ENCODE results near the gene MLLT11. TPM values are rescaled to one million over a fixed set of nuclear protein-coding genes. Genes with fewer than 3 reads are reported as not detected.
"Not testable (repeated sequence)": the region's sequence is repeated elsewhere in the genome, so short reads cannot be mapped to it uniquely, and the experiment has no call there.

Gene MLLT11
- total RNA-seq, 3 donors from 2014 or later (not counting 1 experiment from before 2014, with no cell fraction given), result 11.2 to 18.6 (median 17.6) TPM

GRCh38 chr1:151070474-151071276 lies 10.5 kb downstream of the MLLT11 start, which contains the start of gene GABPB2:
GABPB2 (plus strand) TSS chr1:151070761; CDS start chr1:151088190, 17,429 bp downstream.
- Histone ChIP-seq H3K4me3 (ENCODE audit: low read length) (peak within 1 kb of the TSS; percentile 81), H3K4me1 (ENCODE audit: control insufficient read depth, insufficient read depth, low read length) (peaks cover 16% of the 10 kb centered on the region), H3K27ac (ENCODE audit: low read length) (peak within 1 kb of the TSS; percentile 96), H3K27me3 (ENCODE audit: control insufficient read depth, insufficient read depth, low read length) (no peaks in the 10 kb centered on the region), H3K36me3 (ENCODE audit: control insufficient read depth, insufficient read depth, low read length) (no peaks in the 10 kb centered on the region), H3K9me3 (ENCODE audit: control insufficient read depth, insufficient read depth, low read length) (no peaks in the 10 kb centered on the region)
- H3K36me3 Mint-ChIP-seq, result no peaks in the 10 kb centered on the region
- DNase-seq (peak; percentile 86 to 95), ATAC-seq (peak; percentile 84 to 97 (median 87))
- intact Hi-C loops (cut with micrococcal nuclease), result loop anchor here (1.0 kb wide), 2 partner anchors 11 to 46 kb away; partner anchors contain the start of gene CDC42SE1
- peak within 1 kb of the TSS; percentile 98 for H3K4me3 Mint-ChIP-seq
- no peaks in the 10 kb centered on the region for H3K27me3 Mint-ChIP-seq (ENCODE audit: low read depth in 2 of 2)
- H3K27ac Mint-ChIP-seq, result peak within 1 kb of the TSS; percentile 99 to 100
- peaks cover 11 to 18% of the 10 kb centered on the region in 2 donors for H3K4me1 Mint-ChIP-seq
- WGBS (ENCODE audit: insufficient coverage), result under 1% methylated on average over 50 of the region's 50 CpGs
- TF ChIP-seq CTCF (IDR thresholded peaks at IDR 0.05), result peak; percentile 88
- no peaks in the 10 kb centered on the region for H3K9me3 Mint-ChIP-seq

GRCh38 chr1:151072224-151072623 lies 12.0 kb downstream of the MLLT11 start:
- DNase-seq (no peak), ATAC-seq (no peak)
- 93% methylated on average over 13 of the region's 13 CpGs for WGBS (ENCODE audit: insufficient coverage)
- H3K4me1 Mint-ChIP-seq, result peaks cover 11 to 18% of the 10 kb centered on the region in 2 donors
- no peak overlapping the region for H3K4me3 ChIP-seq (ENCODE audit: low read length)
- TF ChIP-seq CTCF (IDR thresholded peaks at IDR 0.05), result no peak
- no peaks in the 10 kb centered on the region for H3K36me3 ChIP-seq (ENCODE audit: control insufficient read depth, insufficient read depth, low read length)
- H3K27ac ChIP-seq (ENCODE audit: low read length), result no peak overlapping the region
- H3K4me3 Mint-ChIP-seq, result peak overlapping the region; percentile 98
- no peaks in the 10 kb centered on the region for H3K36me3 Mint-ChIP-seq
- intact Hi-C loops (cut with micrococcal nuclease), result no loop called here
- peaks cover 16% of the 10 kb centered on the region for H3K4me1 ChIP-seq (ENCODE audit: control insufficient read depth, insufficient read depth, low read length)
- H3K9me3 ChIP-seq (ENCODE audit: control insufficient read depth, insufficient read depth, low read length), result no peaks in the 10 kb centered on the region
- no peaks in the 10 kb centered on the region for H3K27me3 ChIP-seq (ENCODE audit: control insufficient read depth, insufficient read depth, low read length)
- peak overlapping the region; percentile 99 to 100 for H3K27ac Mint-ChIP-seq
- no peaks in the 10 kb centered on the region for H3K27me3 Mint-ChIP-seq (ENCODE audit: low read depth in 2 of 2)
- no peaks in the 10 kb centered on the region for H3K9me3 Mint-ChIP-seq

GRCh38 chr1:151085953-151086559 lies 25.9 kb downstream of the MLLT11 start:
- H3K36me3 ChIP-seq (ENCODE audit: control insufficient read depth, insufficient read depth, low read length), result no peaks in the 10 kb centered on the region
- H3K27me3 ChIP-seq (ENCODE audit: control insufficient read depth, insufficient read depth, low read length), result no peaks in the 10 kb centered on the region
- ATAC-seq, result no peak
- no peak overlapping the region for H3K27ac ChIP-seq (ENCODE audit: low read length)
- intact Hi-C loops (cut with micrococcal nuclease), result no loop called here
- H3K4me3 ChIP-seq (ENCODE audit: low read length), result no peak overlapping the region
- 79% methylated on average over 3 of the region's 4 CpGs for WGBS (ENCODE audit: insufficient coverage)
- H3K9me3 ChIP-seq (ENCODE audit: control insufficient read depth, insufficient read depth, low read length), result no peaks in the 10 kb centered on the region
- H3K36me3 Mint-ChIP-seq, result no peaks in the 10 kb centered on the region
- H3K9me3 Mint-ChIP-seq, result no peaks in the 10 kb centered on the region
- TF ChIP-seq CTCF (IDR thresholded peaks at IDR 0.05), result no peak
- no peak overlapping the region for H3K4me3 Mint-ChIP-seq
- H3K27me3 Mint-ChIP-seq (ENCODE audit: low read depth in 2 of 2), result no peaks in the 10 kb centered on the region
- no peaks in the 10 kb centered on the region for H3K4me1 Mint-ChIP-seq
- no peak for DNase-seq
- H3K4me1 ChIP-seq (ENCODE audit: control insufficient read depth, insufficient read depth, low read length), result no peaks in the 10 kb centered on the region
- no peak overlapping the region for H3K27ac Mint-ChIP-seq

- H3K9me3 Mint-ChIP-seq; H3K4me3 ChIP-seq (ENCODE audit: low read length); H3K4me3 Mint-ChIP-seq; H3K36me3 Mint-ChIP-seq; H3K27me3 Mint-ChIP-seq (ENCODE audit: low read depth in 2 of 2); H3K4me1 Mint-ChIP-seq; ATAC-seq; H3K27ac ChIP-seq (ENCODE audit: low read length); H3K9me3 ChIP-seq (ENCODE audit: control insufficient read depth, insufficient read depth, low read length); H3K4me1 ChIP-seq (ENCODE audit: control insufficient read depth, insufficient read depth, low read length); H3K27me3 ChIP-seq (ENCODE audit: control insufficient read depth, insufficient read depth, low read length); H3K36me3 ChIP-seq (ENCODE audit: control insufficient read depth, insufficient read depth, low read length); DNase-seq; H3K27ac Mint-ChIP-seq: not testable (repeated sequence)
- intact Hi-C loops (cut with micrococcal nuclease), result loop anchor here (10.0 kb wide), 1 partner anchor 247 kb away; the partner anchor contains the start of gene RFX5
- WGBS (ENCODE audit: insufficient coverage), result 93% methylated on average over 6 of the region's 6 CpGs
Observed at GRCh38 chr1:151097426-151097825, 37.2 kb downstream of the MLLT11 start.
